PC-9 (cell line): Measurements from ENCODE around the gene NOXA1. TPM values are rescaled to one million over a fixed set of nuclear protein-coding genes. Genes with fewer than 3 reads are reported as not detected.
"Not testable (repeated sequence)": the region's sequence is repeated elsewhere in the genome, so short reads cannot be mapped to it uniquely, and the experiment has no call there.

Experiments
- BruUV-seq: library from RNA; stranded (reverse); fragments of 400-500 nt; replicated peaks from 2 replicates; lab custom pipeline; 2021; lab: Mats Ljungman, UMichigan
- CTCF ChIA-PET: fragments of 300-600 bp; sonication (Branson Sonifier 250); formaldehyde crosslinking; loops from one replicate; lab custom pipeline; 2022; ENCODE audit warnings: antibody characterized with exemption; lab: Charles Lee
- POLR2A ChIA-PET: fragments of 300-600 bp; sonication (Branson Sonifier 250); formaldehyde crosslinking; loops from one replicate; lab custom pipeline; 2022; ENCODE audit warnings: antibody characterized with exemption; ENCODE audit not compliant: unreplicated experiment; lab: Charles Lee
- DNase-seq, 2 experiments: peaks; one replicate each; pipeline versions ENCODE4 v3.0.0 to v3.0.0-alpha.2; 2015 to 2022; ENCODE audit warnings: mixed read lengths in 1 of 2
- H2AFZ ChIP-seq: fragments of 200-600 bp; sonication (generic); 2 replicates; pipeline ENCODE4 v1.8.1; 2017; ENCODE audit warnings: antibody characterized with exemption
- H3F3A ChIP-seq: fragments of 200-600 bp; sonication (generic); 2 replicates; pipeline ENCODE4 v1.8.1; 2017; ENCODE audit warnings: antibody characterized with exemption, mild to moderate bottlenecking, low read depth; ENCODE audit not compliant: insufficient read depth
- H3K27ac ChIP-seq: fragments of 200-600 bp; sonication (generic); 2 replicates; pipeline ENCODE4 v1.6.1; 2016; ENCODE audit warnings: mixed run types
- H3K27me3 ChIP-seq: fragments of 200-600 bp; sonication (generic); 2 replicates; pipeline ENCODE4 v1.6.1; 2016; ENCODE audit warnings: low read depth, mixed run types; ENCODE audit not compliant: insufficient read depth
- H3K36me3 ChIP-seq: fragments of 200-600 bp; sonication (generic); 2 replicates; pipeline ENCODE4 v1.6.1; 2016; ENCODE audit warnings: low read depth, mixed run types
- H3K4me1 ChIP-seq: fragments of 200-600 bp; sonication (generic); replicated peaks from 2 replicates; pipeline ENCODE4 v1.6.1; 2016; ENCODE audit warnings: mixed run types; ENCODE audit not compliant: insufficient read depth
- H3K4me2 ChIP-seq: fragments of 200-600 bp; sonication (generic); 2 replicates; pipeline ENCODE4 v1.6.1; 2017; ENCODE audit warnings: mixed run types
- H3K4me3 ChIP-seq: fragments of 200-600 bp; sonication (generic); 2 replicates; pipeline ENCODE4 v1.6.1; 2016; ENCODE audit warnings: mixed run types
- H3K79me2 ChIP-seq: fragments of 200-600 bp; sonication (generic); 2 replicates; pipeline ENCODE4 v1.6.1; 2017; ENCODE audit warnings: low read depth, mixed run types
- H3K9me2 ChIP-seq: fragments of 200-600 bp; sonication (generic); 2 replicates; pipeline ENCODE4 v1.8.1; 2017; ENCODE audit warnings: mild to moderate bottlenecking; ENCODE audit not compliant: insufficient read depth
- H3K9me3 ChIP-seq: fragments of 200-600 bp; sonication (generic); 2 replicates; pipeline ENCODE4 v1.8.1; 2016; ENCODE audit warnings: low read depth; ENCODE audit not compliant: insufficient read depth
- H4K20me1 ChIP-seq: fragments of 200-600 bp; sonication (generic); 2 replicates; pipeline ENCODE4 v1.8.1; 2017; ENCODE audit not compliant: insufficient read depth
- CTCF ChIP-seq: fragments of 200-600 bp; sonication (generic); conservative IDR thresholded peaks from 2 replicates; pipeline ENCODE4 v1.6.1; 2017; ENCODE audit warnings: mixed run types, antibody characterized with exemption, mild to moderate bottlenecking, moderate library complexity
- EZH2 ChIP-seq: fragments of 200-600 bp; sonication (generic); IDR thresholded peaks from 2 replicates; pipeline ENCODE4 v1.8.0; 2017; ENCODE audit warnings: antibody characterized with exemption, low read depth
- intact Hi-C: fragments of 100-400 bp; cut with micrococcal nuclease; formaldehyde crosslinking; loops from one replicate; pipeline ENCODE4 v1.10.0; 2022; ENCODE audit not compliant: unreplicated experiment
- total RNA-seq: library from RNA; stranded (reverse); gene quantifications from 2 replicates; pipeline ENCODE4 v1.2.3, GENCODE V29; 2021

Gene NOXA1
- total RNA-seq, 1 experiment from 2014 or later, result 10.5 TPM

- CTCF ChIA-PET, result no interaction called here
- Histone ChIP-seq H3K27ac (no peak overlapping the region), H3K4me1 (no peaks in the 10 kb centered on the region), H3K36me3 (no peaks in the 10 kb centered on the region), H3K79me2 (no peaks in the 10 kb centered on the region), H3K9me3 (no peaks in the 10 kb centered on the region), H3K9me2 (no peaks in the 10 kb centered on the region), H3F3A (no peaks in the 10 kb centered on the region), H3K4me2 (no peak overlapping the region), H3K4me3 (no peak overlapping the region), H2AFZ (no peak overlapping the region), H4K20me1 (no peaks in the 10 kb centered on the region; the same call in 1 of the 2 replicates), H3K27me3 (no peaks in the 10 kb centered on the region)
- no peak for TF ChIP-seq EZH2
- TF ChIP-seq CTCF, result no peak
- intact Hi-C loops, result no loop called here
- POLR2A ChIA-PET, result no interaction called here
- no peak for DNase-seq
- no TSS peak for BruUV-seq
Measured at GRCh38 chr9:137383784-137384756, 39.1 kb upstream of the NOXA1 start.

GRCh38 chr9:137385061-137385655, 38.0 kb upstream of the NOXA1 start:
- no peaks in the 10 kb centered on the region for H3K79me2 ChIP-seq
- no peaks in the 10 kb centered on the region; the same call in 1 of the 2 replicates for H4K20me1 ChIP-seq
- H3K9me3 ChIP-seq, result no peaks in the 10 kb centered on the region
- intact Hi-C loops, result no loop called here
- no peak for DNase-seq
- H3K4me2 ChIP-seq, result no peak overlapping the region
- CTCF ChIA-PET, result no interaction called here
- no peaks in the 10 kb centered on the region for H3K4me1 ChIP-seq
- TF ChIP-seq EZH2 (no peak), CTCF (no peak)
- no peak overlapping the region for H3K4me3 ChIP-seq
- BruUV-seq, result no TSS peak
- H3K36me3 ChIP-seq, result no peaks in the 10 kb centered on the region
- H3K9me2 ChIP-seq, result no peaks in the 10 kb centered on the region
- POLR2A ChIA-PET, result interaction anchor here (0.7 kb wide), 1 partner anchor 373 kb away, joined by 3 read pairs; no protein-coding TSS in a partner anchor
- no peaks in the 10 kb centered on the region for H3F3A ChIP-seq
- no peak overlapping the region for H2AFZ ChIP-seq
- H3K27ac ChIP-seq, result no peak overlapping the region
- no peaks in the 10 kb centered on the region for H3K27me3 ChIP-seq

GRCh38 chr9:137386507-137387113, 36.6 kb upstream of the NOXA1 start:
- BruUV-seq, H3K4me1 ChIP-seq, H3K36me3 ChIP-seq, H4K20me1 ChIP-seq, H3K9me2 ChIP-seq, H3K27ac ChIP-seq, H3K4me3 ChIP-seq, intact Hi-C loops, H2AFZ ChIP-seq, H3K9me3 ChIP-seq, DNase-seq, CTCF ChIA-PET, POLR2A ChIA-PET, H3K27me3 ChIP-seq, H3K79me2 ChIP-seq, H3F3A ChIP-seq, H3K4me2 ChIP-seq: not testable (repeated sequence)
